K562 (cell line): ENCODE data around the gene ANKS1B. TPM values are rescaled to one million over a fixed set of nuclear protein-coding genes. Genes with fewer than 3 reads are reported as not detected.

Experiments used
- ARID1B ChIP-seq: fragments of 450-650 bp; IDR thresholded peaks from 2 replicates; pipeline ENCODE4 v1.6.1; 2016; ENCODE audit warnings: antibody characterized with exemption, mild to moderate bottlenecking, inconsistent platforms
- ARID2 ChIP-seq: fragments of 450-650 bp; IDR thresholded peaks from 2 replicates; pipeline ENCODE4 v1.6.1; 2017; ENCODE audit warnings: antibody characterized with exemption, mild to moderate bottlenecking
- BMI1 ChIP-seq: fragments of 150-350 bp; IDR thresholded peaks from 2 replicates; pipeline ENCODE4 v1.6.1; 2014; ENCODE audit warnings: low read length
- BRD4 ChIP-seq: fragments of 200-600 bp; sonication (generic); IDR thresholded peaks from 2 replicates; pipeline ENCODE4 v1.6.1; 2017; ENCODE audit warnings: inconsistent platforms
- CREM ChIP-seq: IDR thresholded peaks from 2 replicates; pipeline ENCODE4 v1.6.1; 2014; ENCODE audit warnings: antibody characterized with exemption, low read depth
- EGR1 ChIP-seq: fragments of 450-650 bp; conservative IDR thresholded peaks from 2 replicates; pipeline ENCODE4 v1.6.1; 2017; ENCODE audit warnings: mild to moderate bottlenecking
- FOXK1 ChIP-seq: sonication (generic); formaldehyde crosslinking; IDR thresholded peaks from 2 replicates; pipeline ENCODE4 v1.8.0; 2022; ENCODE audit warnings: missing genetic modification reagents, mild to moderate bottlenecking, borderline replicate concordance
- ILK ChIP-seq: fragments of 450-650 bp; IDR thresholded peaks from 2 replicates; pipeline ENCODE4 v1.6.1; 2016; ENCODE audit warnings: missing genetic modification characterization, low read depth, mild to moderate bottlenecking, missing compliant biosample characterization, moderate library complexity, borderline replicate concordance
- JUN ChIP-seq, 2 experiments: sonication (generic) in 1 of 2; formaldehyde crosslinking in 1 of 2; IDR thresholded peaks; 2 replicates each; pipeline versions ENCODE4 v1.6.1 to v1.8.0; 2012 to 2022; ENCODE audit warnings: borderline replicate concordance in 2 of 2, mild to moderate bottlenecking in 2 of 2, improper control_type of control experiment in 1 of 2, low read depth in 1 of 2, low read length in 1 of 2, missing genetic modification reagents in 1 of 2
- NFE2 ChIP-seq: IDR thresholded peaks from 2 replicates; pipeline ENCODE4 v1.6.1; 2014; ENCODE audit warnings: antibody characterized with exemption, low read depth
- NR1H2 ChIP-seq: sonication (generic); formaldehyde crosslinking; IDR thresholded peaks from 2 replicates; pipeline ENCODE4 v1.4.0; 2020; ENCODE audit warnings: mild to moderate bottlenecking, missing genetic modification reagents
- NR2C1 ChIP-seq, 2 experiments: fragments of 450-650 bp; IDR thresholded peaks; 2 replicates each; pipeline ENCODE4 v1.6.1; 2017; ENCODE audit warnings: mild to moderate bottlenecking in 2 of 2, antibody characterized with exemption in 1 of 2, inconsistent platforms in 1 of 2, missing compliant biosample characterization in 1 of 2, missing genetic modification characterization in 1 of 2
- RBM39 ChIP-seq: fragments of 200-400 bp; formaldehyde crosslinking; optimal IDR thresholded peaks from 2 replicates; pipeline ENCODE3; 2018; ENCODE audit warnings: low read depth, low read length
- RFX5 ChIP-seq: IDR thresholded peaks from 2 replicates; pipeline ENCODE4 v1.6.1; 2011; ENCODE audit warnings: low read depth, mild to moderate bottlenecking, improper control_type of control experiment, low read length
- RNF2 ChIP-seq: sonication (generic); IDR thresholded peaks from 2 replicates; pipeline ENCODE4 v1.6.1; 2016
- SAFB2 ChIP-seq: fragments of 200-400 bp; formaldehyde crosslinking; IDR thresholded peaks from 2 replicates; pipeline ENCODE4 v1.6.1; 2018; ENCODE audit warnings: borderline replicate concordance, low read length, low read depth, moderate library complexity; ENCODE audit not compliant: severe bottlenecking
- SIX5 ChIP-seq, 2 experiments: IDR thresholded peaks; 2 replicates each; pipeline ENCODE4 v1.6.1; 2011; ENCODE audit warnings: low read length in 2 of 2, borderline replicate concordance in 1 of 2, low read depth in 1 of 2, mild to moderate bottlenecking in 1 of 2, moderate library complexity in 1 of 2; ENCODE audit not compliant: insufficient read depth in 1 of 2
- SMAD4 ChIP-seq: fragments of 250-450 bp; sonication (Bioruptor Pico); conservative IDR thresholded peaks from 2 replicates; pipeline ENCODE4 v1.8.0; 2021; ENCODE audit warnings: inconsistent platforms, mild to moderate bottlenecking, moderate library complexity
- SMARCA4 ChIP-seq: fragments of 450-650 bp; IDR thresholded peaks from 2 replicates; pipeline ENCODE4 v1.6.1; 2016
- STAT5A ChIP-seq: IDR thresholded peaks from 2 replicates; pipeline ENCODE4 v1.6.1; 2012; ENCODE audit warnings: low read length, inconsistent platforms, borderline replicate concordance
- TCF7 ChIP-seq: sonication (generic); IDR thresholded peaks from 2 replicates; pipeline ENCODE4 v1.6.1; 2016; ENCODE audit warnings: antibody characterized with exemption, borderline replicate concordance
- ZNF282 ChIP-seq: sonication (generic); formaldehyde crosslinking; IDR thresholded peaks from 2 replicates; pipeline ENCODE4 v1.8.1; 2023; ENCODE audit warnings: missing genetic modification reagents
- ZNF41 ChIP-seq: fragments of 250-450 bp; sonication (Bioruptor Pico); conservative IDR thresholded peaks from 2 replicates; pipeline ENCODE4 v1.4.0; 2020; ENCODE audit warnings: mild to moderate bottlenecking
- ZNF586 ChIP-seq: fragments of 450-650 bp; formaldehyde crosslinking; conservative IDR thresholded peaks from 2 replicates; pipeline ENCODE4 v1.4.0; 2020; ENCODE audit warnings: mild to moderate bottlenecking, moderate library complexity
- ZNF707 ChIP-seq: fragments of 250-450 bp; sonication (Bioruptor Pico); conservative IDR thresholded peaks from 2 replicates; pipeline ENCODE4 v1.8.0; 2022; ENCODE audit warnings: inconsistent platforms, mild to moderate bottlenecking, moderate library complexity
- ZNF77 ChIP-seq: fragments of 250-450 bp; sonication (Bioruptor Pico); IDR thresholded peaks from 2 replicates; pipeline ENCODE4 v1.5.0; 2020
- polyA plus RNA-seq, 8 experiments: library from polyadenylated mRNA; depleted of rRNA in 4 of 8; stranded (reverse) in 5 of 8; unstranded in 3 of 8; fragments of >200 nt; fragmentation: Nextera tagmentation in 2 of 8; fragmentation: Illumina TruSeq in 1 of 8; extraction: Ambion mirVana in 2 of 8; extraction: Trizol in 1 of 8; gene quantifications; 2 replicates each; pipeline versions ENCODE4 v1.2.1 to v1.2.3, GENCODE V29; 2011 to 2014; ENCODE audit warnings: inconsistent platforms in 1 of 8, missing spikeins in 1 of 8
- total RNA-seq, 7 experiments: library from RNA; depleted of rRNA in 6 of 7; stranded (reverse); fragments of >200 nt in 6 of 7; fragmentation: Illumina TruSeq in 2 of 7; extraction: Trizol in 2 of 7; gene quantifications; 2 replicates each; pipeline versions ENCODE4 v1.2.1 to v1.2.3, GENCODE V29; 2011 to 2021; ENCODE audit warnings: low replicate concordance in 1 of 7
- TF ChIP-seq, protein P1 (sequence below), 2 experiments: fragments of 250-450 bp in 1 of 2; fragments of 450-650 bp in 1 of 2; sonication (Bioruptor Pico) in 1 of 2; IDR thresholded peaks; 2 replicates each; pipeline versions ENCODE4 v1.6.1 to v1.8.0; 2016 to 2021; ENCODE audit warnings: mild to moderate bottlenecking in 2 of 2, moderate library complexity in 2 of 2, missing compliant biosample characterization in 1 of 2, missing genetic modification characterization in 1 of 2
- TF ChIP-seq, protein P2 (sequence below): fragments of 450-650 bp; formaldehyde crosslinking; IDR thresholded peaks from 2 replicates; pipeline ENCODE4 v1.4.0; 2022; ENCODE audit warnings: missing genetic modification characterization

The ANKS1B gene
- total and polyA plus RNA-seq, 9 of the 15 experiments (the other 6 are each of a cell fraction or from before 2014, with no cell fraction given): 0.04 to 0.47 (median 0.28) TPM; not detected in 4

DNA sequence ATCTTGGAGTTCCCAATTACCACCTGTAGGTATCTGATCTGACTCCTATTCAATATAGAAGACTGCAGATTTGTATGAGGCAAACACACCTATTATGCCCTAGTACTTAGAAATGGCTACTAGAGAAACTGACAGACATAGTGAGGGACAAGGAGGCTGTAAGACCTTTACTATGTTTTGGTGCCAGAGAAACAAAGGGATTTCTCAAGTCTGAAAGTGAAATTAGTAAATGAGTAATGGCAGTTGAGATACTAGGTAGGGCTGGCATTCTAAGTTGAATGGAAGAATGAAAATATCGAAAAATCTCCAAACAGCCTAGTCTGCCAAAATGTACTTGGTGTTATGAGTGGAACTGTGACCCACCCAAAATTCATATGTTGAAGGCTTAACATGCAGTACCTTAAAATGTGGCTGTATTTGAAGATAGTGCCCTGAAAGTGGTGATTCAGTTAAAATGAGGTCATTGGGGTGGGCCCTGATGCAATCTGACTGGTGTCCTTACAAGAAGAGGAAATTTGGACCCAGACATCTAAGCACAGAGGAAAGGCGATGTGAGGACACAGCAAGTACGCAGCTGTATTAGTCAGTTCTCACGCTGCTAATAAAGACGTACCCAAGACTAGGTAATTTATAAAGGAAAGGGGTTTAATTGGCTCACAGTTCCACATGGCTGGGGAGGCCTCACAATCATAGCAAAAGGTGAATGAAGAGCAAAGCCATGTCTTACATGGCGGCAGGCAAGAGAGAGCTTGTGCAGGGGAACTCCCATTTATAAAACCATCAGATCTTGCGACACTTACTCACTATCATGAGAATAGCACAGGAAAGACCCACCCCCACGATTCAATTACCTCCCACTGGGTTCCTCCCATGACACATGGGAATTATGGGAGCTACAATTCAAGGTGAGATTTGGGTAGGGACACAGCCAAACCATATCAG is 1212.7 kb downstream of the ANKS1B start (continued):
- TF ChIP-seq RNF2 (no peak), BRD4 (no peak), STAT5A (no peak), SIX5 (IDR thresholded peaks at IDR 0.05; ENCODE audit: borderline replicate concordance in 1 of 2, insufficient read depth in 1 of 2, low read depth in 1 of 2, low read length in 2 of 2) (no peak), RBM39 (no peak), TCF7 (no peak), ZNF282 (CRISPR knock-in tag) (no peak), SMARCA4 (no peak), RFX5 (no peak), NFE2 (no peak), ILK (tag) (no peak), SMAD4 (CRISPR knock-in tag) (no peak), FOXK1 (CRISPR knock-in tag) (no peak), ZNF77 (CRISPR knock-in tag) (no peak), NR2C1 (IDR thresholded peaks at IDR 0.05) (no peak), NR2C1 (tag; IDR thresholded peaks at IDR 0.05) (no peak), BMI1 (no peak), NR1H2 (CRISPR knock-in tag) (no peak), EGR1 (no peak), ZNF586 (CRISPR knock-in tag) (no peak), JUN (IDR thresholded peaks at IDR 0.05; ENCODE audit: borderline replicate concordance, low read depth, low read length) (0 out of 2 replicates have a peak, but pooled peaks have one; percentile 18), JUN (CRISPR knock-in tag; IDR thresholded peaks at IDR 0.05; ENCODE audit: borderline replicate concordance) (no peak), ARID2 (no peak), ZNF707 (CRISPR knock-in tag) (no peak), CREM (peak; percentile 19; the same call in 1 of the 2 replicates), ARID1B (peak; percentile 44; the same call in 1 of the 2 replicates), ZNF41 (CRISPR knock-in tag) (no peak), SAFB2 (no peak)
- TF ChIP-seq, protein P1, sequence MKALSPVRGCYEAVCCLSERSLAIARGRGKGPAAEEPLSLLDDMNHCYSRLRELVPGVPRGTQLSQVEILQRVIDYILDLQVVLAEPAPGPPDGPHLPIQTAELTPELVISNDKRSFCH (CRISPR knock-in tag; IDR thresholded peaks at IDR 0.05): no peak
- TF ChIP-seq, protein P1 (tag; IDR thresholded peaks at IDR 0.05): no peak
- TF ChIP-seq, protein P2, sequence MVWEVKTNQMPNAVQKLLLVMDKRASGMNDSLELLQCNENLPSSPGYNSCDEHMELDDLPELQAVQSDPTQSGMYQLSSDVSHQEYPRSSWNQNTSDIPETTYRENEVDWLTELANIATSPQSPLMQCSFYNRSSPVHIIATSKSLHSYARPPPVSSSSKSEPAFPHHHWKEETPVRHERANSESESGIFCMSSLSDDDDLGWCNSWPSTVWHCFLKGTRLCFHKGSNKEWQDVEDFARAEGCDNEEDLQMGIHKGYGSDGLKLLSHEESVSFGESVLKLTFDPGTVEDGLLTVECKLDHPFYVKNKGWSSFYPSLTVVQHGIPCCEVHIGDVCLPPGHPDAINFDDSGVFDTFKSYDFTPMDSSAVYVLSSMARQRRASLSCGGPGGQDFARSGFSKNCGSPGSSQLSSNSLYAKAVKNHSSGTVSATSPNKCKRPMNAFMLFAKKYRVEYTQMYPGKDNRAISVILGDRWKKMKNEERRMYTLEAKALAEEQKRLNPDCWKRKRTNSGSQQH (CRISPR knock-in tag): no peak
